ENCODE results near the gene WDR47. TPM values are rescaled to one million over a fixed set of nuclear protein-coding genes. Genes with fewer than 3 reads are reported as not detected.

The WDR47 gene
- total and polyA plus RNA-seq, 2 of the 8 experiments (the other 6 are each of a cell fraction or from before 2014, with no cell fraction given), result 1.9 to 6.7 TPM

GRCh38 chr1:109040627-109040988, 1.3 kb downstream of the WDR47 start:
- H2BK5ac ChIP-seq (ENCODE audit: low read depth, low read length), result no peak overlapping the region
- H2BK20ac ChIP-seq (ENCODE audit: low read length), result no peak overlapping the region
- no peak overlapping the region for H4K8ac ChIP-seq (ENCODE audit: extremely low read depth, insufficient read depth, low read length)
- H3K27ac ChIP-seq (ENCODE audit: low read depth, low read length), result no peak overlapping the region
- no peaks in the 10 kb centered on the region for H3K9me3 ChIP-seq (ENCODE audit: insufficient read depth in 2 of 2, low read depth in 1 of 2, low read length in 1 of 2)
- H3K4me1 ChIP-seq (replicated peaks in 1 of 4; ENCODE audit: control insufficient read depth in 3 of 4, insufficient read depth in 4 of 4, low read length in 3 of 4), result no peaks in the 10 kb centered on the region
- no peak overlapping the region for H2BK15ac ChIP-seq (ENCODE audit: low read length)
- H2BK12ac ChIP-seq (ENCODE audit: low read depth, low read length), result no peak overlapping the region
- H3K18ac ChIP-seq (ENCODE audit: extremely low read depth, low read length), result no peak overlapping the region
- DNase-seq (ENCODE audit: low read depth in 1 of 2, low spot score in 2 of 2), result no peak
- peak overlapping the region in 1 of 4 experiments; percentile 22; a peak in 1 of 7 replicates for H3K9ac ChIP-seq (replicated peaks in 1 of 4; ENCODE audit: extremely low read depth in 1 of 4, low read depth in 3 of 4, low read length in 3 of 4)
- peak overlapping the region; percentile 77 for H3K56ac ChIP-seq (replicated peaks; ENCODE audit: insufficient read length, low read depth, low read length)
- H3K79me1 ChIP-seq (ENCODE audit: low read depth, low read length), result no peaks in the 10 kb centered on the region; the same call in 1 of the 2 replicates
- no peak overlapping the region for H3K4ac ChIP-seq (replicated peaks; ENCODE audit: insufficient read length, low read depth, low read length)
- ChIA-PET POLR2A (ENCODE audit: partially characterized antibody) (no interaction called here), CTCF (ENCODE audit: partially characterized antibody) (no interaction called here)
- peak overlapping the region; percentile 79 for H2AFZ ChIP-seq (ENCODE audit: low read length)
- H3K23me2 ChIP-seq (ENCODE audit: low read depth, low read length), result peaks cover 7% of the 10 kb centered on the region; the same call in 1 of the 2 replicates
- WGBS, 2 experiments (ENCODE audit: extremely low coverage in 1 of 2, insufficient coverage in 1 of 2, insufficient read length in 1 of 2, insufficient replicate concordance in 2 of 2, low coverage in 1 of 2, low lambda C conversion rate in 2 of 2, missing lambda C conversion rate in 1 of 2), result 35% methylated on average over 3 of the region's 3 CpGs; no CpG with 5 or more reads in 1 of the 2 experiments
- peak overlapping the region; percentile 77 to 86 (median 84); a peak in 7 of 8 replicates for H3K4me3 ChIP-seq (ENCODE audit: extremely low read depth in 1 of 4, insufficient read depth in 2 of 4, low read depth in 3 of 4, low read length in 4 of 4)
- H3K36me3 ChIP-seq (ENCODE audit: control insufficient read depth in 2 of 4, insufficient read depth in 4 of 4, low read length in 3 of 4), result no peaks in the 10 kb centered on the region
- FAIRE-seq, result no peak
- H3K23ac ChIP-seq (ENCODE audit: insufficient read length), result no peak overlapping the region
- H3K79me2 ChIP-seq (ENCODE audit: control insufficient read depth in 1 of 2, insufficient read depth in 2 of 2, low read length in 2 of 2), result peaks cover 0 to 8% of the 10 kb centered on the region in 2 experiments; a peak in 1 of 4 replicates
- H3K27me3 ChIP-seq (replicated peaks in 1 of 4; ENCODE audit: control insufficient read depth in 3 of 4, extremely low read depth in 1 of 4, insufficient read depth in 3 of 4, low read length in 3 of 4), result no peaks in the 10 kb centered on the region
- no peak overlapping the region for H4K91ac ChIP-seq (replicated peaks; ENCODE audit: insufficient read length, low read length)
- H4K20me1 ChIP-seq (replicated peaks in 1 of 2; ENCODE audit: control insufficient read depth in 1 of 2, insufficient read depth in 2 of 2, low read length in 2 of 2), result no peaks in the 10 kb centered on the region
- peak overlapping the region; percentile 75 to 96 for H3K4me2 ChIP-seq (ENCODE audit: insufficient read depth in 1 of 2, low read depth in 2 of 2, low read length in 2 of 2)
- no peak overlapping the region for H3K14ac ChIP-seq (ENCODE audit: insufficient read length)
- no peak overlapping the region for H4K5ac ChIP-seq (ENCODE audit: insufficient read length, low read depth, low read length)
- no peak overlapping the region for H2BK120ac ChIP-seq (replicated peaks; ENCODE audit: low read depth, low read length)
- no peak overlapping the region for H2AK5ac ChIP-seq (ENCODE audit: low read depth, low read length)
- no peak for TF ChIP-seq CHD1 (IDR thresholded peaks at IDR 0.05; ENCODE audit: low read depth, low read length)
- TF ChIP-seq SIX5 (IDR thresholded peaks at IDR 0.05; ENCODE audit: low read depth, low read length), result no peak
- TF ChIP-seq RFX5 (IDR thresholded peaks at IDR 0.05; ENCODE audit: borderline replicate concordance, low read depth, low read length), result no peak
- no peak for TF ChIP-seq RBBP5 (IDR thresholded peaks at IDR 0.05; ENCODE audit: borderline replicate concordance, low read depth, low read length)
- no peak for TF ChIP-seq SAP30 (IDR thresholded peaks at IDR 0.05; ENCODE audit: insufficient read depth, insufficient replicate concordance, low read length)
- no peak for TF ChIP-seq JUND (IDR thresholded peaks at IDR 0.05; ENCODE audit: low read length)
- no peak for TF ChIP-seq TCF12 (IDR thresholded peaks at IDR 0.05; ENCODE audit: low read depth, low read length)
- TF ChIP-seq POLR2A (IDR thresholded peaks at IDR 0.05; ENCODE audit: control extremely low read depth in 1 of 2, low read depth in 2 of 2, low read length in 2 of 2), result no peak
- no peak for TF ChIP-seq CBX8 (IDR thresholded peaks at IDR 0.05; ENCODE audit: borderline replicate concordance, low read depth, low read length)
- TF ChIP-seq SRF (IDR thresholded peaks at IDR 0.05; ENCODE audit: low read depth, low read length), result no peak
- no peak for TF ChIP-seq USF2 (IDR thresholded peaks at IDR 0.05; ENCODE audit: low read length)
- TF ChIP-seq SIRT6 (IDR thresholded peaks at IDR 0.05; ENCODE audit: low read length), result no peak
- no peak for TF ChIP-seq KDM4A (IDR thresholded peaks at IDR 0.05; ENCODE audit: low read depth, low read length, severe bottlenecking)
- no peak for TF ChIP-seq PHF8 (conservative IDR thresholded peaks at IDR 0.05; ENCODE audit: low read depth, low read length)
